HL-60 (cell line): ENCODE measurements around the gene ATP1A1.

ENCODE experiments used
- DNase-seq, 2 experiments: peaks; one replicate each; pipeline ENCODE4 v3.0.0-alpha.2; 2010 to 2020; ENCODE audit warnings: low read depth in 1 of 2, low spot score in 1 of 2
- H3K27ac ChIP-seq: fragments of 250-450 bp; sonication (Bioruptor Pico); replicated peaks from 2 replicates; pipeline ENCODE4 v1.5.1; 2020; ENCODE audit warnings: mild to moderate bottlenecking, moderate library complexity
- H3K27me3 ChIP-seq: fragments of 250-450 bp; sonication (Bioruptor Pico); 2 replicates; pipeline ENCODE4 v1.5.1; 2021; ENCODE audit warnings: mild to moderate bottlenecking, moderate library complexity; ENCODE audit not compliant: insufficient read depth, poor library complexity, severe bottlenecking
- H3K4me3 ChIP-seq: replicated peaks from 2 replicates; pipeline ENCODE4 v1.5.1; 2011; ENCODE audit warnings: mild to moderate bottlenecking, control low read depth, low read length; ENCODE audit not compliant: insufficient read depth
- CTCF ChIP-seq: IDR thresholded peaks from one replicate; pipeline ENCODE4 v1.5.1; 2011; ENCODE audit warnings: low read length, control low read depth, inconsistent platforms; ENCODE audit not compliant: insufficient read depth
- GABPA ChIP-seq: IDR thresholded peaks from 2 replicates; pipeline ENCODE4 v1.6.1; 2012; ENCODE audit warnings: low read depth
- POLR2AphosphoS5 ChIP-seq: IDR thresholded peaks from 2 replicates; pipeline ENCODE4 v1.6.1; 2012; ENCODE audit warnings: low read depth
- REST ChIP-seq: IDR thresholded peaks from 2 replicates; pipeline ENCODE4 v1.6.1; 2012; ENCODE audit warnings: low read depth; ENCODE audit not compliant: insufficient replicate concordance
- SPI1 ChIP-seq: IDR thresholded peaks from 2 replicates; pipeline ENCODE4 v1.6.1; 2012; ENCODE audit warnings: low read depth, mild to moderate bottlenecking, borderline replicate concordance

The ATP1A1 gene

GRCh38 chr1:116397728-116398127 lies 24.7 kb downstream of the ATP1A1 start:
- no peak overlapping the region for H3K4me3 ChIP-seq
- no peaks in the 10 kb centered on the region for H3K27me3 ChIP-seq
- TF ChIP-seq POLR2AphosphoS5 (no peak), REST (no peak), GABPA (no peak), CTCF (no peak), SPI1 (no peak)
- no peak for DNase-seq
- no peak overlapping the region for H3K27ac ChIP-seq

- H3K27ac ChIP-seq: no peak overlapping the region
- no peaks in the 10 kb centered on the region for H3K27me3 ChIP-seq
- TF ChIP-seq SPI1 (no peak), POLR2AphosphoS5 (no peak)
- no peak for DNase-seq
- H3K4me3 ChIP-seq: no peak overlapping the region
Measured at GRCh38 chr1:116400780-116401179, 27.7 kb downstream of the ATP1A1 start.

GRCh38 chr1:116401646-116402176 lies 28.7 kb downstream of the ATP1A1 start:
- no peak overlapping the region for H3K27ac ChIP-seq

More at GRCh38 chr1:116401646-116402176, 28.7 kb downstream of the ATP1A1 start:
- TF ChIP-seq REST (no peak), GABPA (no peak), CTCF (no peak), POLR2AphosphoS5 (no peak), SPI1 (no peak)
- no peaks in the 10 kb centered on the region for H3K27me3 ChIP-seq
- H3K4me3 ChIP-seq: no peak overlapping the region
- DNase-seq: no peak
